ENCODE measurements around the gene SPINK5. TPM values are rescaled to one million over a fixed set of nuclear protein-coding genes. Genes with fewer than 3 reads are reported as not detected.

The SPINK5 gene
- total RNA-seq, 1 experiment from 2014 or later: 5.9 TPM

- DNase-seq (ENCODE audit: low spot score) (no peak), ATAC-seq (no peak)
- Mint-ChIP-seq H3K4me3 (no peak overlapping the region), H3K4me1 (no peaks in the 10 kb centered on the region), H3K27ac (no peak overlapping the region), H3K36me3 (peaks cover 7% of the 10 kb centered on the region; the same call in 1 of the 2 replicates), H3K27me3 (ENCODE audit: low read depth) (no peaks in the 10 kb centered on the region), H3K9me3 (no peaks in the 10 kb centered on the region)
- ChIA-PET CTCF (no interaction called here), POLR2A (no interaction called here)
- TF ChIP-seq ELF4 (CRISPR knock-in tag; IDR thresholded peaks at IDR 0.05; ENCODE audit: low read depth) (no peak), SMAD3 (CRISPR knock-in tag; IDR thresholded peaks at IDR 0.05; ENCODE audit: borderline replicate concordance) (no peak), ZNF219 (CRISPR knock-in tag; IDR thresholded peaks at IDR 0.05; ENCODE audit: borderline replicate concordance) (no peak), ZNF232 (CRISPR knock-in tag; IDR thresholded peaks at IDR 0.05) (no peak), RELA (CRISPR knock-in tag; IDR thresholded peaks at IDR 0.05; ENCODE audit: borderline replicate concordance) (no peak), ZNF263 (CRISPR knock-in tag; IDR thresholded peaks at IDR 0.05; ENCODE audit: low read depth) (no peak), ETV6 (CRISPR knock-in tag; IDR thresholded peaks at IDR 0.05) (no peak), NFATC4 (CRISPR knock-in tag; IDR thresholded peaks at IDR 0.05) (no peak), ZNF317 (CRISPR knock-in tag; IDR thresholded peaks at IDR 0.05; ENCODE audit: borderline replicate concordance, low read depth) (no peak), FOXJ3 (CRISPR knock-in tag; IDR thresholded peaks at IDR 0.05; ENCODE audit: borderline replicate concordance) (no peak), ERG (CRISPR knock-in tag; IDR thresholded peaks at IDR 0.05) (no peak), FOXP1 (CRISPR knock-in tag; IDR thresholded peaks at IDR 0.05; ENCODE audit: borderline replicate concordance) (no peak), ZNF121 (CRISPR knock-in tag; IDR thresholded peaks at IDR 0.05) (no peak)
- TF ChIP-seq, protein P1, sequence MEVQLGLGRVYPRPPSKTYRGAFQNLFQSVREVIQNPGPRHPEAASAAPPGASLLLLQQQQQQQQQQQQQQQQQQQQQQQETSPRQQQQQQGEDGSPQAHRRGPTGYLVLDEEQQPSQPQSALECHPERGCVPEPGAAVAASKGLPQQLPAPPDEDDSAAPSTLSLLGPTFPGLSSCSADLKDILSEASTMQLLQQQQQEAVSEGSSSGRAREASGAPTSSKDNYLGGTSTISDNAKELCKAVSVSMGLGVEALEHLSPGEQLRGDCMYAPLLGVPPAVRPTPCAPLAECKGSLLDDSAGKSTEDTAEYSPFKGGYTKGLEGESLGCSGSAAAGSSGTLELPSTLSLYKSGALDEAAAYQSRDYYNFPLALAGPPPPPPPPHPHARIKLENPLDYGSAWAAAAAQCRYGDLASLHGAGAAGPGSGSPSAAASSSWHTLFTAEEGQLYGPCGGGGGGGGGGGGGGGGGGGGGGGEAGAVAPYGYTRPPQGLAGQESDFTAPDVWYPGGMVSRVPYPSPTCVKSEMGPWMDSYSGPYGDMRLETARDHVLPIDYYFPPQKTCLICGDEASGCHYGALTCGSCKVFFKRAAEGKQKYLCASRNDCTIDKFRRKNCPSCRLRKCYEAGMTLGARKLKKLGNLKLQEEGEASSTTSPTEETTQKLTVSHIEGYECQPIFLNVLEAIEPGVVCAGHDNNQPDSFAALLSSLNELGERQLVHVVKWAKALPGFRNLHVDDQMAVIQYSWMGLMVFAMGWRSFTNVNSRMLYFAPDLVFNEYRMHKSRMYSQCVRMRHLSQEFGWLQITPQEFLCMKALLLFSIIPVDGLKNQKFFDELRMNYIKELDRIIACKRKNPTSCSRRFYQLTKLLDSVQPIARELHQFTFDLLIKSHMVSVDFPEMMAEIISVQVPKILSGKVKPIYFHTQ (CRISPR knock-in tag; IDR thresholded peaks at IDR 0.05): no peak
- TF ChIP-seq, protein P2, sequence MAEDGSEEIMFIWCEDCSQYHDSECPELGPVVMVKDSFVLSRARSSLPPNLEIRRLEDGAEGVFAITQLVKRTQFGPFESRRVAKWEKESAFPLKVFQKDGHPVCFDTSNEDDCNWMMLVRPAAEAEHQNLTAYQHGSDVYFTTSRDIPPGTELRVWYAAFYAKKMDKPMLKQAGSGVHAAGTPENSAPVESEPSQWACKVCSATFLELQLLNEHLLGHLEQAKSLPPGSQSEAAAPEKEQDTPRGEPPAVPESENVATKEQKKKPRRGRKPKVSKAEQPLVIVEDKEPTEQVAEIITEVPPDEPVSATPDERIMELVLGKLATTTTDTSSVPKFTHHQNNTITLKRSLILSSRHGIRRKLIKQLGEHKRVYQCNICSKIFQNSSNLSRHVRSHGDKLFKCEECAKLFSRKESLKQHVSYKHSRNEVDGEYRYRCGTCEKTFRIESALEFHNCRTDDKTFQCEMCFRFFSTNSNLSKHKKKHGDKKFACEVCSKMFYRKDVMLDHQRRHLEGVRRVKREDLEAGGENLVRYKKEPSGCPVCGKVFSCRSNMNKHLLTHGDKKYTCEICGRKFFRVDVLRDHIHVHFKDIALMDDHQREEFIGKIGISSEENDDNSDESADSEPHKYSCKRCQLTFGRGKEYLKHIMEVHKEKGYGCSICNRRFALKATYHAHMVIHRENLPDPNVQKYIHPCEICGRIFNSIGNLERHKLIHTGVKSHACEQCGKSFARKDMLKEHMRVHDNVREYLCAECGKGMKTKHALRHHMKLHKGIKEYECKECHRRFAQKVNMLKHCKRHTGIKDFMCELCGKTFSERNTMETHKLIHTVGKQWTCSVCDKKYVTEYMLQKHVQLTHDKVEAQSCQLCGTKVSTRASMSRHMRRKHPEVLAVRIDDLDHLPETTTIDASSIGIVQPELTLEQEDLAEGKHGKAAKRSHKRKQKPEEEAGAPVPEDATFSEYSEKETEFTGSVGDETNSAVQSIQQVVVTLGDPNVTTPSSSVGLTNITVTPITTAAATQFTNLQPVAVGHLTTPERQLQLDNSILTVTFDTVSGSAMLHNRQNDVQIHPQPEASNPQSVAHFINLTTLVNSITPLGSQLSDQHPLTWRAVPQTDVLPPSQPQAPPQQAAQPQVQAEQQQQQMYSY (CRISPR knock-in tag; IDR thresholded peaks at IDR 0.05): no peak
These were observed 71.6 kb downstream of the SPINK5 start for GRCh38 chr5:148135091-148136048.

DNA sequence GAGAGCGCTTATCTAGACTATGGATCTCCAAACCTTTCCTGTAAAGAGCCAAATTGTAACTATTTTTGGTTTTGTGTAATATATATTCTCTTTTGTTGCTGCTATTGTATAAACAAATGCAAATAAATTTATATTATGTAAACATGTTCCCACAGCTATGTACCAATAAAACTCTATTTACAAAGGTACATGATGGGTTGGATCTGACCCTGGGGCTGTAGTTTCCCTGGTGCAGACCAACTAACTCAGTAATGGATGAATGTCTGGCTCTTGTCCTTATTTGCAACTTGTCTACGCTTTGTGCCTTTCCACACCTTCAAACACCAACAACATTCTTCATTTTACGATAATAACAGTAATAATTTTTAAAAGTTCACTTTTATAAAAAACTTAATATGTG, 77.1 kb downstream of the SPINK5 start:
- ChIA-PET POLR2A (no interaction called here), CTCF (no interaction called here)
- no peaks in the 10 kb centered on the region for H3K9me3 Mint-ChIP-seq
- no peak for DNase-seq (ENCODE audit: low spot score)
- no peak overlapping the region for H3K27ac Mint-ChIP-seq
- H3K27me3 Mint-ChIP-seq (ENCODE audit: low read depth): no peaks in the 10 kb centered on the region
- H3K36me3 Mint-ChIP-seq: peaks cover 4% of the 10 kb centered on the region; the same call in 1 of the 2 replicates
- peaks cover 4% of the 10 kb centered on the region; the same call in 1 of the 2 replicates for H3K4me1 Mint-ChIP-seq
- ATAC-seq: no peak
- H3K4me3 Mint-ChIP-seq: no peak overlapping the region
- TF ChIP-seq ZNF396 (CRISPR knock-in tag; IDR thresholded peaks at IDR 0.05; ENCODE audit: borderline replicate concordance) (no peak), ATF2 (CRISPR knock-in tag; IDR thresholded peaks at IDR 0.05; ENCODE audit: borderline replicate concordance, low read depth) (no peak), ZNF281 (CRISPR knock-in tag; IDR thresholded peaks at IDR 0.05) (no peak)

Measured in WTC11 (cell line).